Measurements from ENCODE around the gene NEU4. TPM values are rescaled to one million over a fixed set of nuclear protein-coding genes. Genes with fewer than 3 reads are reported as not detected.
"Not testable (repeated sequence)": the region's sequence is repeated elsewhere in the genome, so short reads cannot be mapped to it uniquely, and the experiment has no call there.

NEU4 gene
- total RNA-seq, 1 donor from 2014 or later: 0.09 TPM

GRCh38 chr2:241818943-241819270, 9.9 kb downstream of the NEU4 start:
- H3K27me3 Mint-ChIP-seq (ENCODE audit: low read depth, unreplicated experiment): peaks cover 28% of the 10 kb centered on the region
- Histone ChIP-seq H3K36me3 (ENCODE audit: insufficient read depth, low read length) (no peaks in the 10 kb centered on the region), H3K79me2 (ENCODE audit: insufficient read depth, low read length) (no peaks in the 10 kb centered on the region), H3K4me3 (ENCODE audit: insufficient read depth, low read depth, low read length) (no peak overlapping the region), H3K27me3 (ENCODE audit: insufficient read depth, low read length) (no peaks in the 10 kb centered on the region), H2AFZ (ENCODE audit: low read depth, low read length) (no peak overlapping the region), H3K4me1 (ENCODE audit: insufficient read depth, low read length) (no peaks in the 10 kb centered on the region), H4K20me1 (ENCODE audit: insufficient read depth, low read length) (no peaks in the 10 kb centered on the region), H3K9me3 (ENCODE audit: insufficient read depth, low read depth, low read length) (peaks cover 2% of the 10 kb centered on the region), H3K27ac (ENCODE audit: low read depth, low read length) (no peak overlapping the region), H3K9ac (ENCODE audit: low read length) (no peak overlapping the region), H3K4me2 (ENCODE audit: low read length) (no peak overlapping the region)
- no peak for DNase-seq (ENCODE audit: low read depth)
- H3K36me3 Mint-ChIP-seq (ENCODE audit: low read depth, unreplicated experiment): peaks cover 1% of the 10 kb centered on the region
- H3K4me1 Mint-ChIP-seq (ENCODE audit: low read depth, unreplicated experiment): no peaks in the 10 kb centered on the region
- peaks cover 6% of the 10 kb centered on the region for H3K9me3 Mint-ChIP-seq (ENCODE audit: unreplicated experiment)
- no peak overlapping the region for H3K4me3 Mint-ChIP-seq (ENCODE audit: unreplicated experiment)
- no peak for TF ChIP-seq EZH2 (IDR thresholded peaks at IDR 0.05; ENCODE audit: insufficient read depth, low read length)
- TF ChIP-seq, protein P1, sequence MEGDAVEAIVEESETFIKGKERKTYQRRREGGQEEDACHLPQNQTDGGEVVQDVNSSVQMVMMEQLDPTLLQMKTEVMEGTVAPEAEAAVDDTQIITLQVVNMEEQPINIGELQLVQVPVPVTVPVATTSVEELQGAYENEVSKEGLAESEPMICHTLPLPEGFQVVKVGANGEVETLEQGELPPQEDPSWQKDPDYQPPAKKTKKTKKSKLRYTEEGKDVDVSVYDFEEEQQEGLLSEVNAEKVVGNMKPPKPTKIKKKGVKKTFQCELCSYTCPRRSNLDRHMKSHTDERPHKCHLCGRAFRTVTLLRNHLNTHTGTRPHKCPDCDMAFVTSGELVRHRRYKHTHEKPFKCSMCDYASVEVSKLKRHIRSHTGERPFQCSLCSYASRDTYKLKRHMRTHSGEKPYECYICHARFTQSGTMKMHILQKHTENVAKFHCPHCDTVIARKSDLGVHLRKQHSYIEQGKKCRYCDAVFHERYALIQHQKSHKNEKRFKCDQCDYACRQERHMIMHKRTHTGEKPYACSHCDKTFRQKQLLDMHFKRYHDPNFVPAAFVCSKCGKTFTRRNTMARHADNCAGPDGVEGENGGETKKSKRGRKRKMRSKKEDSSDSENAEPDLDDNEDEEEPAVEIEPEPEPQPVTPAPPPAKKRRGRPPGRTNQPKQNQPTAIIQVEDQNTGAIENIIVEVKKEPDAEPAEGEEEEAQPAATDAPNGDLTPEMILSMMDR (IDR thresholded peaks at IDR 0.05; ENCODE audit: insufficient read depth, low read depth, low read length): no peak
- FAIRE-seq: no peak
- no peak overlapping the region for H3K27ac Mint-ChIP-seq (ENCODE audit: unreplicated experiment)

GRCh38 chr2:241819947-241820624, 11.1 kb downstream of the NEU4 start:
- H3K36me3 ChIP-seq (ENCODE audit: insufficient read depth, low read length); H3K4me1 Mint-ChIP-seq (ENCODE audit: low read depth, unreplicated experiment); H2AFZ ChIP-seq (ENCODE audit: low read depth, low read length); H4K20me1 ChIP-seq (ENCODE audit: insufficient read depth, low read length); H3K4me2 ChIP-seq (ENCODE audit: low read length); DNase-seq (ENCODE audit: low read depth); H3K79me2 ChIP-seq (ENCODE audit: insufficient read depth, low read length); H3K4me3 Mint-ChIP-seq (ENCODE audit: unreplicated experiment); H3K27ac Mint-ChIP-seq (ENCODE audit: unreplicated experiment); H3K27me3 ChIP-seq (ENCODE audit: insufficient read depth, low read length); H3K27ac ChIP-seq (ENCODE audit: low read depth, low read length); H3K9ac ChIP-seq (ENCODE audit: low read length); H3K9me3 ChIP-seq (ENCODE audit: insufficient read depth, low read depth, low read length); H3K36me3 Mint-ChIP-seq (ENCODE audit: low read depth, unreplicated experiment); H3K4me3 ChIP-seq (ENCODE audit: insufficient read depth, low read depth, low read length); FAIRE-seq; H3K4me1 ChIP-seq (ENCODE audit: insufficient read depth, low read length): not testable (repeated sequence)
- Mint-ChIP-seq H3K9me3 (ENCODE audit: unreplicated experiment) (peaks cover 10% of the 10 kb centered on the region), H3K27me3 (ENCODE audit: low read depth, unreplicated experiment) (peaks cover 33% of the 10 kb centered on the region)

- no peak for FAIRE-seq
- Mint-ChIP-seq H3K9me3 (ENCODE audit: unreplicated experiment) (peaks cover 14% of the 10 kb centered on the region), H3K27ac (ENCODE audit: unreplicated experiment) (no peak overlapping the region), H3K36me3 (ENCODE audit: low read depth, unreplicated experiment) (peaks cover 1% of the 10 kb centered on the region), H3K27me3 (ENCODE audit: low read depth, unreplicated experiment) (peaks cover 34% of the 10 kb centered on the region), H3K4me1 (ENCODE audit: low read depth, unreplicated experiment) (no peaks in the 10 kb centered on the region), H3K4me3 (ENCODE audit: unreplicated experiment) (no peak overlapping the region)
- Histone ChIP-seq H3K4me2 (ENCODE audit: low read length) (no peak overlapping the region), H3K27me3 (ENCODE audit: insufficient read depth, low read length) (peaks cover 2% of the 10 kb centered on the region), H3K27ac (ENCODE audit: low read depth, low read length) (no peak overlapping the region), H4K20me1 (ENCODE audit: insufficient read depth, low read length) (no peaks in the 10 kb centered on the region), H3K9me3 (ENCODE audit: insufficient read depth, low read depth, low read length) (peaks cover 7% of the 10 kb centered on the region), H3K9ac (ENCODE audit: low read length) (no peak overlapping the region), H3K4me3 (ENCODE audit: insufficient read depth, low read depth, low read length) (no peak overlapping the region), H3K79me2 (ENCODE audit: insufficient read depth, low read length) (no peaks in the 10 kb centered on the region), H3K36me3 (ENCODE audit: insufficient read depth, low read length) (no peaks in the 10 kb centered on the region), H2AFZ (ENCODE audit: low read depth, low read length) (no peak overlapping the region), H3K4me1 (ENCODE audit: insufficient read depth, low read length) (no peaks in the 10 kb centered on the region)
- TF ChIP-seq EZH2 (IDR thresholded peaks at IDR 0.05; ENCODE audit: insufficient read depth, low read length): no peak
- DNase-seq (ENCODE audit: low read depth): no peak
Measured at GRCh38 chr2:241820625-241821384, 11.8 kb downstream of the NEU4 start.

Measured in astrocyte (in vitro differentiated cells and primary cell).